Measurements from ENCODE around the gene MBTPS1.

MBTPS1 gene

GRCh38 chr16:84139628-84140258 lies 23.0 kb upstream of the MBTPS1 start:
- H3K4me2 ChIP-seq (ENCODE audit: low read length) = no peak overlapping the region
- H2AFZ ChIP-seq (ENCODE audit: low read depth, low read length) = no peak overlapping the region
- no peak overlapping the region for H3K4me3 ChIP-seq (ENCODE audit: low read length)
- H3K36me3 ChIP-seq (replicated peaks; ENCODE audit: low read depth, low read length) = no peaks in the 10 kb centered on the region
- peaks cover 4% of the 10 kb centered on the region; the same call in 1 of the 2 replicates for H4K20me1 ChIP-seq (ENCODE audit: insufficient read depth, low read length)
- no peak overlapping the region for H3K9ac ChIP-seq (ENCODE audit: low read length)
- peaks cover 4% of the 10 kb centered on the region; the same call in 1 of the 2 replicates for H3K79me2 ChIP-seq (ENCODE audit: low read length)
- H3K27ac ChIP-seq (ENCODE audit: low read length) = no peak overlapping the region
- H3K9me3 ChIP-seq (ENCODE audit: insufficient read depth, low read length) = no peaks in the 10 kb centered on the region
- no peak for TF ChIP-seq EZH2phosphoT487 (IDR thresholded peaks at IDR 0.05; ENCODE audit: low read depth)
- TF ChIP-seq CTCF (IDR thresholded peaks at IDR 0.05; ENCODE audit: low read depth, low read length) = no peak
- H3K27me3 ChIP-seq (ENCODE audit: low read depth, low read length) = no peaks in the 10 kb centered on the region
- H3K4me1 ChIP-seq (ENCODE audit: low read length) = peaks cover 11% of the 10 kb centered on the region

DNA sequence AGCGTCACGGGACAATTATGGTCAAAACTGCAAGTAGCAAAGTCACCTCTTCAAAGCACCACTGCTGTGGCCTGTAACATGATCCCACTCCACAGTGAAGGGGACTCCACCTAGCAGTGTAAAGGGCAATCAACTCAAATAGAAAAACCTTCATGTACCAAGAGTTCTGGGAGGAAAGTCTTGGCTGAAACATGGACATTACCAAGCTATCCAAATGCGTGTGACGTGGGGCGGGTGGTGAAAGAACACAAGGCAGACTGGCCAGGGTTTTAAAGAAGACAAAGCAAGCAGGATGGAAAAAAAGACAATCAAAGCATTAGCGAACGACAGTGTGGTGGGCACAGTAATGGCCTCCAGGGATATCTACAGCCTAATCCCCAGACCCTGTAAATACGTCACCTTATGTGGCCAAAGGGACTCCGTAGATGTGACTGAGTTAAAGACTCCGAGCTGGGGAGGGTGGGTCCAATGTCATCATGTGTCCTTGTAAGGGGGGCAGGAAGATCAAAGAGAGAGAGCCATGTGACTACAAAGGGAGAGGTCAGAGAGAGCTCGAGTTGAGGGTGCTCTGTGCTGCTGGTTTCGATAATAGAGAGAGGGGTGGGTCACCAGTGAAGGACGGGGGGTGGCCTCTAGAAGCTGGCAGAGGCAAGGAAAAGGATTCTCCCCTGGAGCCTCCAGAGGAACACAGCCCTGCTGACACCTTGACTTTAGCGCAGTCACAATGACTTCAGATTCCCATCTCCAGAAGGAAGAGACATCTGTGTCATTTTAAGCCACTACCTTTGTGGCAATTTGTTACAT lies 22.3 kb upstream of the MBTPS1 start:
- H3K27me3 ChIP-seq (ENCODE audit: low read depth, low read length) = no peaks in the 10 kb centered on the region
- no peaks in the 10 kb centered on the region for H3K9me3 ChIP-seq (ENCODE audit: insufficient read depth, low read length)
- no peak overlapping the region for H3K9ac ChIP-seq (ENCODE audit: low read length)
- peaks cover 11% of the 10 kb centered on the region for H3K4me1 ChIP-seq (ENCODE audit: low read length)
- no peak for TF ChIP-seq CTCF (IDR thresholded peaks at IDR 0.05; ENCODE audit: low read depth, low read length)
- TF ChIP-seq EZH2phosphoT487 (IDR thresholded peaks at IDR 0.05; ENCODE audit: low read depth) = no peak
- H2AFZ ChIP-seq (ENCODE audit: low read depth, low read length) = no peak overlapping the region
- H3K4me2 ChIP-seq (ENCODE audit: low read length) = no peak overlapping the region
- H3K36me3 ChIP-seq (replicated peaks; ENCODE audit: low read depth, low read length) = no peaks in the 10 kb centered on the region
- 0 out of 2 replicates have a peak, but pooled peaks cover under 1% of the 10 kb centered on the region for H3K79me2 ChIP-seq (ENCODE audit: low read length)
- H4K20me1 ChIP-seq (ENCODE audit: insufficient read depth, low read length) = peaks cover 4% of the 10 kb centered on the region; the same call in 1 of the 2 replicates
- H3K27ac ChIP-seq (ENCODE audit: low read length) = no peak overlapping the region
- no peak overlapping the region for H3K4me3 ChIP-seq (ENCODE audit: low read length)

DNA sequence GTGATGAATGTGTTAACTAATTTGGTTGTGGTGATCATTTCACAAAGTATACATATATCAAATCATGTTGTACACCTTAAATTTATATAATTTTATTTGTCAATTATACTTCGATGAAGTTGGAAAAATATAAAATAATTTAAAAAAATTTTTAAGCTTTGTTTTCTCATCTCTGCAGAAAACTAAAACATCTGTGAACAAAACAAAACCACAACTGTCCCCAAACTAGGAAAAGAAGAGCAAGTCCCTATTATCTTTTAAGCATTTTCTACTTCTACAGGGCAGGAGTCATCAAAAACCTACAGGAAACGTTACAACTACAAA lies 21.7 kb upstream of the MBTPS1 start:
- Histone ChIP-seq H3K27me3 (ENCODE audit: low read depth, low read length) (no peaks in the 10 kb centered on the region), H3K9ac (ENCODE audit: low read length) (no peak overlapping the region), H3K79me2 (ENCODE audit: low read length) (no peaks in the 10 kb centered on the region), H2AFZ (ENCODE audit: low read depth, low read length) (no peak overlapping the region), H3K4me2 (ENCODE audit: low read length) (no peak overlapping the region), H3K4me1 (ENCODE audit: low read length) (peaks cover 11% of the 10 kb centered on the region), H4K20me1 (ENCODE audit: insufficient read depth, low read length) (peaks cover 4% of the 10 kb centered on the region; the same call in 1 of the 2 replicates), H3K9me3 (ENCODE audit: insufficient read depth, low read length) (no peaks in the 10 kb centered on the region), H3K4me3 (ENCODE audit: low read length) (no peak overlapping the region), H3K27ac (ENCODE audit: low read length) (no peak overlapping the region), H3K36me3 (replicated peaks; ENCODE audit: low read depth, low read length) (no peaks in the 10 kb centered on the region)
- TF ChIP-seq CTCF (IDR thresholded peaks at IDR 0.05; ENCODE audit: low read depth, low read length) = no peak
- TF ChIP-seq EZH2phosphoT487 (IDR thresholded peaks at IDR 0.05; ENCODE audit: low read depth) = no peak

GRCh38 chr16:84137769-84138357 lies 21.1 kb upstream of the MBTPS1 start:
- no peaks in the 10 kb centered on the region for H3K36me3 ChIP-seq (replicated peaks; ENCODE audit: low read depth, low read length)
- no peaks in the 10 kb centered on the region for H3K9me3 ChIP-seq (ENCODE audit: insufficient read depth, low read length)
- H3K4me1 ChIP-seq (ENCODE audit: low read length) = peaks cover 11% of the 10 kb centered on the region
- H3K9ac ChIP-seq (ENCODE audit: low read length) = no peak overlapping the region
- H3K79me2 ChIP-seq (ENCODE audit: low read length) = no peaks in the 10 kb centered on the region
- H3K4me3 ChIP-seq (ENCODE audit: low read length) = no peak overlapping the region
- no peak overlapping the region for H3K4me2 ChIP-seq (ENCODE audit: low read length)
- H3K27me3 ChIP-seq (ENCODE audit: low read depth, low read length) = no peaks in the 10 kb centered on the region
- H3K27ac ChIP-seq (ENCODE audit: low read length) = no peak overlapping the region
- no peak overlapping the region for H2AFZ ChIP-seq (ENCODE audit: low read depth, low read length)
- no peak for TF ChIP-seq CTCF (IDR thresholded peaks at IDR 0.05; ENCODE audit: low read depth, low read length)
- no peak for TF ChIP-seq EZH2phosphoT487 (IDR thresholded peaks at IDR 0.05; ENCODE audit: low read depth)
- peaks cover 4% of the 10 kb centered on the region; the same call in 1 of the 2 replicates for H4K20me1 ChIP-seq (ENCODE audit: insufficient read depth, low read length)
